H9 (cell line): ENCODE results near the gene ASIC1. TPM values are rescaled to one million over a fixed set of nuclear protein-coding genes. Genes with fewer than 3 reads are reported as not detected.

Experiments used
- DNase-seq: peaks from one replicate; pipeline ENCODE4 v3.0.0-alpha.2; 2017
- H2AFZ ChIP-seq: one replicate; pipeline ENCODE4 v1.6.1; 2013; ENCODE audit warnings: mild to moderate bottlenecking, low read length, control low read depth, moderate library complexity
- H2AK5ac ChIP-seq: 2 replicates; pipeline ENCODE4 v1.6.1; 2013; ENCODE audit warnings: low read length, control low read depth, mixed read lengths; ENCODE audit not compliant: insufficient read length
- H2BK120ac ChIP-seq: one replicate; pipeline ENCODE4 v1.6.1; 2013; ENCODE audit warnings: low read depth, mild to moderate bottlenecking, low read length, control low read depth, inconsistent platforms; ENCODE audit not compliant: poor library complexity, severe bottlenecking
- H2BK12ac ChIP-seq: 2 replicates; pipeline ENCODE4 v1.6.1; 2013; ENCODE audit warnings: low read length, control low read depth, mixed read lengths, low read depth; ENCODE audit not compliant: insufficient read length
- H2BK15ac ChIP-seq: 2 replicates; pipeline ENCODE4 v1.6.1; 2013; ENCODE audit warnings: low read depth, low read length, control low read depth
- H2BK20ac ChIP-seq: one replicate; pipeline ENCODE4 v1.6.1; 2013; ENCODE audit warnings: low read depth, mild to moderate bottlenecking, low read length, control low read depth, inconsistent platforms; ENCODE audit not compliant: poor library complexity, severe bottlenecking
- H2BK5ac ChIP-seq: 2 replicates; pipeline ENCODE4 v1.6.1; 2013; ENCODE audit warnings: low read length, control low read depth, mixed read lengths; ENCODE audit not compliant: insufficient read length
- H3K14ac ChIP-seq: 2 replicates; pipeline ENCODE4 v1.6.1; 2013; ENCODE audit warnings: low read length, control low read depth; ENCODE audit not compliant: insufficient read depth
- H3K18ac ChIP-seq: 2 replicates; pipeline ENCODE4 v1.6.1; 2013; ENCODE audit warnings: low read depth, mild to moderate bottlenecking, mixed read lengths, low read length, control low read depth; ENCODE audit not compliant: insufficient read length
- H3K23ac ChIP-seq: 2 replicates; pipeline ENCODE4 v1.6.1; 2013; ENCODE audit warnings: low read length, control low read depth, mixed read lengths, low read depth; ENCODE audit not compliant: insufficient read length
- H3K23me2 ChIP-seq: 2 replicates; pipeline ENCODE4 v1.6.1; 2013; ENCODE audit warnings: low read depth, mild to moderate bottlenecking, mixed read lengths, low read length, control low read depth; ENCODE audit not compliant: insufficient read length, poor library complexity, severe bottlenecking
- H3K27ac ChIP-seq: 2 replicates; pipeline ENCODE4 v1.5.1; 2013; ENCODE audit warnings: low read length, control low read depth, mixed read lengths, low read depth; ENCODE audit not compliant: insufficient read length
- H3K27me3 ChIP-seq: 2 replicates; pipeline ENCODE4 v1.6.1; 2013; ENCODE audit warnings: low read length, control low read depth, inconsistent platforms; ENCODE audit not compliant: insufficient read depth
- H3K4ac ChIP-seq: 2 replicates; pipeline ENCODE4 v1.6.1; 2013; ENCODE audit warnings: low read depth, mild to moderate bottlenecking, control low read depth, inconsistent platforms, low read length, moderate library complexity
- H3K4me1 ChIP-seq: 2 replicates; pipeline ENCODE4 v1.6.1; 2013; ENCODE audit warnings: low read length, control low read depth, inconsistent platforms; ENCODE audit not compliant: insufficient read depth
- H3K4me2 ChIP-seq: 2 replicates; pipeline ENCODE4 v1.6.1; 2013; ENCODE audit warnings: low read length, control low read depth, mixed read lengths; ENCODE audit not compliant: insufficient read length, insufficient read depth
- H3K56ac ChIP-seq: 2 replicates; pipeline ENCODE4 v1.6.1; 2013; ENCODE audit warnings: low read depth, mild to moderate bottlenecking, mixed read lengths, low read length, control low read depth; ENCODE audit not compliant: insufficient read length
- H3K79me1 ChIP-seq: 2 replicates; pipeline ENCODE4 v1.6.1; 2013; ENCODE audit warnings: low read depth, mild to moderate bottlenecking, moderate library complexity, low read length, control low read depth, inconsistent platforms; ENCODE audit not compliant: insufficient read depth, poor library complexity, severe bottlenecking
- H3K79me2 ChIP-seq: 2 replicates; pipeline ENCODE4 v1.6.1; 2013; ENCODE audit warnings: low read length, control low read depth, inconsistent platforms; ENCODE audit not compliant: insufficient read depth
- H3K9ac ChIP-seq: 2 replicates; pipeline ENCODE4 v1.6.1; 2013; ENCODE audit warnings: low read length, control low read depth, mixed read lengths; ENCODE audit not compliant: insufficient read length; ENCODE audit errors: extremely low read depth
- H3K9me3 ChIP-seq: one replicate; pipeline ENCODE4 v1.6.1; 2013; ENCODE audit warnings: low read depth, low read length, inconsistent platforms; ENCODE audit not compliant: control insufficient read depth
- H3T11ph ChIP-seq: one replicate; pipeline ENCODE4 v1.6.1; 2013; ENCODE audit warnings: mild to moderate bottlenecking, low read length, control low read depth, inconsistent platforms
- H4K20me1 ChIP-seq: one replicate; pipeline ENCODE4 v1.6.1; 2013; ENCODE audit not compliant: control insufficient read depth, insufficient read length, insufficient read depth
- H4K5ac ChIP-seq: 2 replicates; pipeline ENCODE4 v1.6.1; 2013; ENCODE audit warnings: low read depth, mild to moderate bottlenecking, mixed read lengths, low read length, control low read depth; ENCODE audit not compliant: insufficient read length
- H4K8ac ChIP-seq: replicated peaks from 2 replicates; pipeline ENCODE4 v1.6.1; 2013; ENCODE audit warnings: low read length, control low read depth, mixed read lengths, low read depth; ENCODE audit not compliant: insufficient read length
- H4K91ac ChIP-seq: 2 replicates; pipeline ENCODE4 v1.6.1; 2013; ENCODE audit warnings: low read depth, mild to moderate bottlenecking, moderate library complexity, mixed read lengths, low read length, control low read depth; ENCODE audit not compliant: insufficient read length
- H3K27ac Mint-ChIP-seq, 3 experiments: 2 replicates in 2 of 3; 3 replicates in 1 of 3; pipeline ENCODE4 v1.8.0; 2020 to 2021; ENCODE audit warnings: mixed read lengths in 3 of 3, mild to moderate bottlenecking in 1 of 3, moderate library complexity in 1 of 3
- H3K27me3 Mint-ChIP-seq: 2 replicates; pipeline ENCODE4 v1.8.0; 2021; ENCODE audit warnings: low read depth, mild to moderate bottlenecking, moderate library complexity, mixed read lengths
- H3K36me3 Mint-ChIP-seq, 3 experiments: 2 replicates in 2 of 3; 3 replicates in 1 of 3; pipeline ENCODE4 v1.8.0; 2020 to 2021; ENCODE audit warnings: low read depth in 3 of 3, mixed read lengths in 3 of 3; ENCODE audit not compliant: insufficient read depth in 1 of 3
- H3K4me1 Mint-ChIP-seq, 2 experiments: 2 replicates each; pipeline ENCODE4 v1.8.0; 2020; ENCODE audit warnings: mixed read lengths in 2 of 2
- H3K4me3 Mint-ChIP-seq, 2 experiments: 2 replicates in 1 of 2; 3 replicates in 1 of 2; pipeline ENCODE4 v1.8.0; 2020 to 2021; ENCODE audit warnings: mild to moderate bottlenecking in 2 of 2, mixed read lengths in 2 of 2, moderate library complexity in 1 of 2
- H3K9me3 Mint-ChIP-seq, 2 experiments: 2 replicates in 1 of 2; 3 replicates in 1 of 2; pipeline ENCODE4 v1.8.0; 2020; ENCODE audit warnings: mild to moderate bottlenecking in 2 of 2, mixed read lengths in 2 of 2, moderate library complexity in 1 of 2
- CTCF ChIP-seq: fragments of 200-600 bp; sonication (generic); conservative IDR thresholded peaks from 3 replicates; pipeline ENCODE4 v1.8.0; 2021; ENCODE audit warnings: antibody characterized with exemption, mild to moderate bottlenecking
- WGBS: extraction: QIAGEN DNeasy Blood & Tissue Kit; methylation state at CpG from one replicate; pipeline ENCODE4 v1.1.7; 2013; ENCODE audit warnings: missing lambda C conversion rate, low lambda C conversion rate, mixed read lengths; ENCODE audit not compliant: insufficient read length; ENCODE audit errors: extremely low coverage; 5-methylcytosine and 5-hydroxymethylcytosine counted together
- total RNA-seq: library from RNA; stranded (reverse); gene quantifications from 2 replicates; pipeline ENCODE4 v1.2.1, GENCODE V29; 2021

The ASIC1 gene
- total RNA-seq, 1 experiment from 2014 or later, result 3.9 TPM

GRCh38 chr12:50041062-50041860 is 16.1 kb upstream of the ASIC1 start:
- Histone ChIP-seq H2BK12ac (no peak overlapping the region), H2BK15ac (no peak overlapping the region), H3K79me1 (no peaks in the 10 kb centered on the region), H4K8ac (no peak overlapping the region), H2AK5ac (no peak overlapping the region), H3K9ac (no peak overlapping the region), H2BK120ac (no peak overlapping the region), H3K9me3 (no peaks in the 10 kb centered on the region), H3K23ac (no peak overlapping the region), H2BK20ac (no peak overlapping the region), H3K27ac (no peak overlapping the region), H4K91ac (no peak overlapping the region), H3K79me2 (no peaks in the 10 kb centered on the region), H2AFZ (no peak overlapping the region), H3K56ac (no peak overlapping the region), H4K5ac (no peak overlapping the region), H3K18ac (no peak overlapping the region), H3K23me2 (no peaks in the 10 kb centered on the region), H4K20me1 (no peaks in the 10 kb centered on the region), H3T11ph (no peak overlapping the region), H3K4me2 (no peak overlapping the region), H3K4ac (no peak overlapping the region), H3K27me3 (no peaks in the 10 kb centered on the region; the same call in 1 of the 2 replicates), H3K14ac (no peak overlapping the region), H3K4me1 (no peaks in the 10 kb centered on the region), H2BK5ac (no peak overlapping the region)
- H3K27me3 Mint-ChIP-seq, result peaks cover 68% of the 10 kb centered on the region
- WGBS, result no CpG with 5 or more reads among the region's 15 CpGs
- H3K4me1 Mint-ChIP-seq, result peaks cover 11 to 15% of the 10 kb centered on the region in 2 experiments
- no peak for DNase-seq
- no peak overlapping the region for H3K4me3 Mint-ChIP-seq
- no peaks in the 10 kb centered on the region for H3K36me3 Mint-ChIP-seq
- H3K27ac Mint-ChIP-seq, result no peak overlapping the region
- H3K9me3 Mint-ChIP-seq, result no peaks in the 10 kb centered on the region
- no peak for TF ChIP-seq CTCF
